ENCODE data around the gene SLC22A4.

The SLC22A4 gene

DNA sequence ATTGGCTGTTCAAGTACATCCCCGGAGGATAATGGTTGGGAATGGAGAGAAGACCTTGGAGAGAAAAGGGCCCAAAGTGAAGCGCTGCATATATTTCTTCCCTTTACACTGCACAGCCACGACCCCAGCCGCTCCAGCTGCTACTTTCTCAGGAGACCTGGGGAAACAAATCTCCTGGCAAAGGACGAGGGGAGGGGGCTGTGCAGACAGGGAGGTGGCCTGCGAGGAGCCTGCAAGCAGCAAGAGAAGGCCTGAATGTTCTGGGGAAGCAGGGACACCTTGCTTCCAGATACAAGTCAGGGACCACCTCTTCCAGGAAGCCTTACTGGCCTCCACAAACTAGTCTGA is 37.4 kb upstream of the SLC22A4 start:
- no peak for TF ChIP-seq EGR1 (IDR thresholded peaks at IDR 0.05)
- no peak for TF ChIP-seq TEAD4 (IDR thresholded peaks at IDR 0.05)
- no peak for TF ChIP-seq FOXM1 (IDR thresholded peaks at IDR 0.05; ENCODE audit: borderline replicate concordance, low read depth)
- TF ChIP-seq, protein P1, sequence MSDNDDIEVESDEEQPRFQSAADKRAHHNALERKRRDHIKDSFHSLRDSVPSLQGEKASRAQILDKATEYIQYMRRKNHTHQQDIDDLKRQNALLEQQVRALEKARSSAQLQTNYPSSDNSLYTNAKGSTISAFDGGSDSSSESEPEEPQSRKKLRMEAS (IDR thresholded peaks at IDR 0.05) = no peak
- no peak for TF ChIP-seq EP300 (IDR thresholded peaks at IDR 0.05; ENCODE audit: borderline replicate concordance)
- TF ChIP-seq TCF12 (IDR thresholded peaks at IDR 0.05; ENCODE audit: low read depth) = no peak
- no peak for TF ChIP-seq YY1 (IDR thresholded peaks at IDR 0.05; ENCODE audit: low read depth)
- TF ChIP-seq, protein P2, sequence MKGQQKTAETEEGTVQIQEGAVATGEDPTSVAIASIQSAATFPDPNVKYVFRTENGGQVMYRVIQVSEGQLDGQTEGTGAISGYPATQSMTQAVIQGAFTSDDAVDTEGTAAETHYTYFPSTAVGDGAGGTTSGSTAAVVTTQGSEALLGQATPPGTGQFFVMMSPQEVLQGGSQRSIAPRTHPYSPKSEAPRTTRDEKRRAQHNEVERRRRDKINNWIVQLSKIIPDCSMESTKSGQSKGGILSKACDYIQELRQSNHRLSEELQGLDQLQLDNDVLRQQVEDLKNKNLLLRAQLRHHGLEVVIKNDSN (IDR thresholded peaks at IDR 0.05) = no peak

DNA sequence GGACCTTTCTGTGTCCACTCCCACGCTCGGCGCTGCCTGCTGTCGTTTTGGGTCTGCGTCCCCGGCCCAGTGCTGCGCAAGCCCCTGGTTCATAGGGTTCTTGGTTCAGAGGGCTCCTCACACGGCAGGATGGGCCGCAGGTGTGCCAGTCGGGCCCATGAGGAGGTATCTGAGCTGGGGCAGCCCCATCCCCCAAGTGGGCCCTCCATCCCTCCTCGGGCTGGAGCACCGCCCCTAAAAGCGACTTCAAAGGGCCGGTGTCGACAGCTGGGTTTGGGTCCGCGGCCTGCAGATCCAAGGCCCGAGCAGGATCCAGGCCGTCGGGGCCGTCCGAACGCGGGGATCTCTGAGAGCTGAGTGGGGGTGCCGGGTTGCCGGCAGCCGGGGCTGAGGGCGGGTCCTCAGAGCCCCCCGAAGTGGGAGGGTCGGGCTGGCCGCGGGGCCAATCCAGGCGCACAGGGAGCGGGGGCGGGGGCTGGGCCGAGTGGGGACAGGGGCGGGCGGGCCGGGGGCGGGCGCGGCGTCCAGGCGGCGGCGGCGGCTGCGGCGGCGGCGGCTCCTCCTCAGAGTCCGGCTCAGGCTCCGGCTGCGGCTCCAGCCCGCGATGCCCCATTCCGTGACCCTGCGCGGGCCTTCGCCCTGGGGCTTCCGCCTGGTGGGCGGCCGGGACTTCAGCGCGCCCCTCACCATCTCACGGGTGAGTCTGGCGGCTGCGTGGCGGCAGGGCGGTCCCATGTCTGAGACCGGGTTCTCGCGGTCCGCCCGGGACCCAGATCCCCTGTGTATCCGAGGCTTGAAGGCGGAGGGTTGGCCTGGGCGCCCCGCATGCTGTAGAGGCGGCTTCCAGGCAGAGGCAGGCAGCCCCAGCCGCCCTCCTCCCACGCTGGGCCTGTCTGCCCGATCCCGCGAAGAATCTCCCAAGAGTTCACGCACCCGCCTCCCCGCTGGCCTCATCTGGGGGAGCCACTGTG is 36.8 kb upstream of the SLC22A4 start, which contains the start of gene PDLIM4:
Gene PDLIM4, plus strand, starts transcription at position 566 of the 971 bp plus-strand sequence. Its CDS starts 39 bp downstream, at position 605.
- TF ChIP-seq RAD21 (IDR thresholded peaks at IDR 0.05; ENCODE audit: low read depth) (no peak), ZBTB7A (IDR thresholded peaks at IDR 0.05; ENCODE audit: low read depth) (peak; percentile 2; the same call in 1 of the 2 replicates), TEAD4 (IDR thresholded peaks at IDR 0.05) (no peak), EP300 (IDR thresholded peaks at IDR 0.05; ENCODE audit: borderline replicate concordance) (no peak), CREB1 (IDR thresholded peaks at IDR 0.05; ENCODE audit: low read depth) (no peak), NFIC (IDR thresholded peaks at IDR 0.05) (no peak), YY1 (IDR thresholded peaks at IDR 0.05; ENCODE audit: low read depth) (no peak)
- TF ChIP-seq, protein P1 (IDR thresholded peaks at IDR 0.05) = no peak
- TF ChIP-seq, protein P2 (IDR thresholded peaks at IDR 0.05) = no peak

DNA sequence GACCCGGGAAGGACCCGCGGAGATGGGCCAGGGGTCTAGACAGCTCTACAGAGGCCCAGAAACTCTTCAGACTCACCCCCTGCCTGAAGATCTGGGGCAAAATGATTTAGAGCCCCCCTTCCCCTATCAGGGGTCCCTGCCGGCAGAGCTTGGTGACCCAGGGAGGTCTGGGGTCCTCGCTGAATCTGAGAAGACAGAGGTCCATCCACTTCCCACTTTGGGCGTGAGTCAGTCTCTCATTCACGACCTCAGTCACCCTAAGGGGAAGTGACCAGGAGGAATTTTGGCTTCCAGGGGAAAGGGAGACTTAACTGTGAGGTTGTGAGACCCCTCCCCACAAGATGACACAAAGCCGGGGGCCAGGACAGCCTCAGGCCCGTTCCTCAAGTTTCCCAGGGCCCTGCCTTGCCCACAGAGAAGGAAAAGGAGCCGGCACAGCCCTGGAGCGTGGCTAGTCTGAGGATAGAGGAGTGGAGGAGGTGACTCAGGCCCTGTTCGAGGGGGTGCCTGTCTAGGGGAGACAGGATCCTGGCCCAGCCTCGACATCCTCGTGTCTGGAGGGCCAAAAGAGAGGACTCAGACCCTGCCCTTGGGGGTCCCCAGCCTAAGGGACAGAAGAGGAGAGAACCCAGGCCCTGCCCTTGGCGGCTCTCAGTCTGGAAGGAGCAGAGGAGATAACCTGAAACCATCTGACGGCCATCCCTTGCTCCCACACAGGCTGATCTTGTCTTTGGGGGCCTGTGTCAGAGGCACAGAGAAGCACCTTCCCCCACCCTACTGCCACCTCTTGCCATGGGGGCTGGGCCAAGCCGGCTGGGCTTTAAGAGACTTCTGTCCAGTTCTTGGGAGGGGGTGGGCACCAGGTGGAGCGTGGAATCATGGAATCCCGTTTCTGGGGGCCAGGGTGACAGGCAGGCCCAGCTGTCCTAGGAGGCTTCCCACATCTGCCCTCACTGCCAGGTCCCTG is 35.8 kb upstream of the SLC22A4 start:
- TF ChIP-seq TEAD4 (IDR thresholded peaks at IDR 0.05) = no peak
- TF ChIP-seq, protein P1 (IDR thresholded peaks at IDR 0.05) = no peak
- no peak for TF ChIP-seq TAF1 (IDR thresholded peaks at IDR 0.05; ENCODE audit: low read depth)
- TF ChIP-seq, protein P3, sequence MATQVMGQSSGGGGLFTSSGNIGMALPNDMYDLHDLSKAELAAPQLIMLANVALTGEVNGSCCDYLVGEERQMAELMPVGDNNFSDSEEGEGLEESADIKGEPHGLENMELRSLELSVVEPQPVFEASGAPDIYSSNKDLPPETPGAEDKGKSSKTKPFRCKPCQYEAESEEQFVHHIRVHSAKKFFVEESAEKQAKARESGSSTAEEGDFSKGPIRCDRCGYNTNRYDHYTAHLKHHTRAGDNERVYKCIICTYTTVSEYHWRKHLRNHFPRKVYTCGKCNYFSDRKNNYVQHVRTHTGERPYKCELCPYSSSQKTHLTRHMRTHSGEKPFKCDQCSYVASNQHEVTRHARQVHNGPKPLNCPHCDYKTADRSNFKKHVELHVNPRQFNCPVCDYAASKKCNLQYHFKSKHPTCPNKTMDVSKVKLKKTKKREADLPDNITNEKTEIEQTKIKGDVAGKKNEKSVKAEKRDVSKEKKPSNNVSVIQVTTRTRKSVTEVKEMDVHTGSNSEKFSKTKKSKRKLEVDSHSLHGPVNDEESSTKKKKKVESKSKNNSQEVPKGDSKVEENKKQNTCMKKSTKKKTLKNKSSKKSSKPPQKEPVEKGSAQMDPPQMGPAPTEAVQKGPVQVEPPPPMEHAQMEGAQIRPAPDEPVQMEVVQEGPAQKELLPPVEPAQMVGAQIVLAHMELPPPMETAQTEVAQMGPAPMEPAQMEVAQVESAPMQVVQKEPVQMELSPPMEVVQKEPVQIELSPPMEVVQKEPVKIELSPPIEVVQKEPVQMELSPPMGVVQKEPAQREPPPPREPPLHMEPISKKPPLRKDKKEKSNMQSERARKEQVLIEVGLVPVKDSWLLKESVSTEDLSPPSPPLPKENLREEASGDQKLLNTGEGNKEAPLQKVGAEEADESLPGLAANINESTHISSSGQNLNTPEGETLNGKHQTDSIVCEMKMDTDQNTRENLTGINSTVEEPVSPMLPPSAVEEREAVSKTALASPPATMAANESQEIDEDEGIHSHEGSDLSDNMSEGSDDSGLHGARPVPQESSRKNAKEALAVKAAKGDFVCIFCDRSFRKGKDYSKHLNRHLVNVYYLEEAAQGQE (IDR thresholded peaks at IDR 0.05; ENCODE audit: low read depth) = no peak
- TF ChIP-seq CREB1 (IDR thresholded peaks at IDR 0.05; ENCODE audit: low read depth) = no peak
- no peak for TF ChIP-seq ZBTB7A (IDR thresholded peaks at IDR 0.05; ENCODE audit: low read depth)

DNA sequence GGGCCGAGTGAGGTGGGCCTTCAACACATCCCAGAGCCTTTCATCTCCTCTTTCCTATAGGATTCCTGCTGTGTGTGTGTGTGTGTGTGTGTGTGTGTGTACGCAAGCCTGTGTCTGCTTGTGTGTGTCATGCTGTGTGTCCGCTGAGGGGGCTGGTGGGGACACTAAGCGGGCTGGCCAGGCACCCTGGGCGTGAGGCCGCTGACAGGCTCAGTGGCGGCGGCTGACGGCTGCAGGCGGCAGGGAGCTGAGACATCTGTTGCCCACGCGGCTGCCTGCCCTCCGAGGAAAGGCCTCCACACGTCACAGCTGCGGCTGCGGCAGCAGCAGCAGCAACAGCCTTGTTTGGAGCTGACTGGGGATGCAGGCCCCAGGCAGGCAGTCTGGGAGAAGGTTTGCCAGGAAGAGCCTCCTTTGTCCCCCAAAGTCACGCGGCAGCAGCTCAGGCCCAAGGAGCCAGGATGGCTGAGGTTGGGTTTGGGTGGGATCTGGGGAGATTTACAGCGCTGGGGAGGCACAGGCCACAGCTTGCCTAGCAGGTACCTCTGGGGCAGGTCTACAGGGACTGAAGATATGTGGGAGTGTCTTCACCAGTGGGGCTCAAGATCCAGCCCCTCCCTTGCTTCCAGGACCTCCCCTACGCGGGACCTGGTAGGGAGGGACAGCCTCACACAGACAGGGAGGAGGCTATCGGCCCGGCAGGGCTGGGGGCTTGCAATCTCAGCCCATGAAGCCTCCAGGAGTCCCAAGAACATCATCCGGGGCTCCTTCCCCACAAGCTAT is 34.9 kb upstream of the SLC22A4 start:
- no peak for TF ChIP-seq TCF12 (IDR thresholded peaks at IDR 0.05; ENCODE audit: low read depth)
- no peak for TF ChIP-seq FOXM1 (IDR thresholded peaks at IDR 0.05; ENCODE audit: borderline replicate concordance, low read depth)
- no peak for TF ChIP-seq TEAD4 (IDR thresholded peaks at IDR 0.05)
- TF ChIP-seq, protein P3 (IDR thresholded peaks at IDR 0.05; ENCODE audit: low read depth) = no peak
- TF ChIP-seq NFIC (IDR thresholded peaks at IDR 0.05) = no peak
- no peak for TF ChIP-seq ZBTB7A (IDR thresholded peaks at IDR 0.05; ENCODE audit: low read depth)
- no peak for TF ChIP-seq EGR1 (IDR thresholded peaks at IDR 0.05)
- TF ChIP-seq CREB1 (IDR thresholded peaks at IDR 0.05; ENCODE audit: low read depth) = no peak
- no peak for TF ChIP-seq CEBPB (IDR thresholded peaks at IDR 0.05)
- TF ChIP-seq, protein P2 (IDR thresholded peaks at IDR 0.05) = no peak
- TF ChIP-seq TAF1 (IDR thresholded peaks at IDR 0.05; ENCODE audit: low read depth) = no peak
- TF ChIP-seq YY1 (IDR thresholded peaks at IDR 0.05; ENCODE audit: low read depth) = no peak
- no peak for TF ChIP-seq RAD21 (IDR thresholded peaks at IDR 0.05; ENCODE audit: low read depth)
- TF ChIP-seq, protein P1 (IDR thresholded peaks at IDR 0.05) = no peak
- TF ChIP-seq EP300 (IDR thresholded peaks at IDR 0.05; ENCODE audit: borderline replicate concordance) = no peak

Data from Ishikawa (cell line).